ENCODE results near the gene THBS2.
"Not testable (repeated sequence)": the region's sequence is repeated elsewhere in the genome, so short reads cannot be mapped to it uniquely, and the experiment has no call there.

The THBS2 gene

DNA sequence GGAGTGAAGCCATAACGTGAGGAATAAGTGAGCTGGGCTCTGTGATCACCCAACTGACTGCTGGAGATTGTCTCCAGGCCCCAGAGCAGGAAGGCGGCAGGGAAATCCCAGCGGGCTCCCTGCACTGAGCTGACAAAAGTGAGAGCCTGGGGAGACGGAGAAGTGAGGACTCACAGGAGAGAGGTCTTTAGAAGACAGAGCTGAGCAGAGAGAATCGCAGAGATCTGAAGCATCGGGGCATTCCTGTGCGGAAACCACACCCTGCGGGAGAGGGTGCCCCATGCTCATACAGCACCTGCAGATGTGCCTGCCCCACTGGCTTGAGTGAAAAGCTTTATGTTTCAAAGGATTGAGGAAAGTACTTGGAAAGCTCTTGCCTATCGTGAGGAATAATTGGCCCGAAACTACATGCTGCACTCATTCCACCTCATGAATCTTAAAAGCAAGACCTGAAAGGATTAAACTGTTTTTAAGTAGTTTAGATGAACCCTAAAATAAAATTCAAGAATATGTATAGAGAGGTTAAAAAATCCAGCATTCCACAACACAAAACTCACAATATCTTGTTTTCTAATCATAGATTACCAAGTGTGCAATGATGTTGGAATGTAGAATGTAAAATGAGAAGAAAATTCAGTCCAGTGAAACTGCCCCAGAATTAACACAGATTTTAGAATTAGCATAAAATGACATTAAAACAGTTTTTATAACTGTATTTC is 17.7 kb upstream of the THBS2 start:
- no peak for DNase-seq

- DNase-seq: not testable (repeated sequence)
Measured at GRCh38 chr6:169270077-169270380, 16.4 kb upstream of the THBS2 start.

- no peak for DNase-seq
Measured at GRCh38 chr6:169269180-169270076, 15.8 kb upstream of the THBS2 start.

- DNase-seq: no peak
Measured at GRCh38 chr6:169268276-169268675, 14.6 kb upstream of the THBS2 start.

DNA sequence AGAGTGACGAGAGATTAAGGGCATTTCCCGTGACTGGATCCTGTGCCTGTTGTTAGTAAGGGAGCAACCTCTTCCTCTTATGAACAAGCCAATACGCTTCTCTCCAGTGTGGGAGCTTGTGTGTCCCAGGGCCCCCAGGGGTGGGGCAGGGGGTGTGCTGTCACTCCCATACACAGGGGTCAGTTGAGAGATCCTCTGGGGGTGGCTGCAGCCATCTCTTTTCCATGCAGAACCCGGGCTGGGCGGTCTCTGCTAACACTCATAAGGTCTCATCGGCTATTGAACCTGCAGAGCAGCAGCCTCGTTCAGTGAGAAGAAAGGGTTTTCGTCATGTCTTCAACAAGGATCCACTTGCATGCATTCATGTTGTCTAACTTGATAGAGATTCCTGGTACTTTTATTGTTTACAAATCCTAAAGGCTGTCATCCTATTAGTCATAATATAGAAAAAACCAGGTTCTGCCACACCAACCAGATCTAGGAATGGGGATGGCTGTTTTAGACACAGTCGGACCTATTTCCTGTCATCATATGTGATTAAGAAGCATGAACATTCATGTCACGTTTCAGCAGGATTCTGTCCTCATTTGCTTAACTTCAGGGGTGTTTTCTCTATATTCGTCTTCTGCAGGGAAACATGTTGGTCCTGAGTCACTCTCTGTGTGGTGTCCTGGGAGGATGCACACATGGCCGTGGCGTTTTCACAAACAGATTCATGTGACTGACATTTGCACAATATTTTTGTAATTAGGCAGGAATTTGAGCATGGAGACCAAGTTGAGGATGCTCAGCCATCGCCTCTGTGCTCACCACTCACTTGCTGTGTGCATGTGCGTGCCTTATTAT is 13.3 kb upstream of the THBS2 start:
- DNase-seq: no peak

DNA sequence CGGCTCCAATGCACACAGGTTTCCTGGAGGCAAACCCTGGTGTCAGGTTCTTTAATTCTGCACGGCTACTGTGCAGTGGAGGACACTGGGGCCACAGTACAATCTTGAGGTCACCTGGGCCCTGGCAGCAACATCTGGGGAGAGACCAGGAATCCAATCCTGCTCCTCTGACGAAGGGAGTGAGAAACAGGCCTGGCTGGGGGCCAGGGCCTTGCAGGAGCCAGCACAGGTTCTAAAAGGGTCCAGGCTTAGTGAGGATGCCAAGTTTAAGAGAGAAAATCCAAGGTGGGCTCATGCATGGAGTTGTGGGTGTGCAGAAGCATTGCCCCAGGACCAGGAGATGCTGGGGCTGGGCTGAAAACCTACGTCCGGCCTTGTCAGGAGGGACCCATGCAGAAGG is 12.6 kb upstream of the THBS2 start:
- no peak for DNase-seq

DNA sequence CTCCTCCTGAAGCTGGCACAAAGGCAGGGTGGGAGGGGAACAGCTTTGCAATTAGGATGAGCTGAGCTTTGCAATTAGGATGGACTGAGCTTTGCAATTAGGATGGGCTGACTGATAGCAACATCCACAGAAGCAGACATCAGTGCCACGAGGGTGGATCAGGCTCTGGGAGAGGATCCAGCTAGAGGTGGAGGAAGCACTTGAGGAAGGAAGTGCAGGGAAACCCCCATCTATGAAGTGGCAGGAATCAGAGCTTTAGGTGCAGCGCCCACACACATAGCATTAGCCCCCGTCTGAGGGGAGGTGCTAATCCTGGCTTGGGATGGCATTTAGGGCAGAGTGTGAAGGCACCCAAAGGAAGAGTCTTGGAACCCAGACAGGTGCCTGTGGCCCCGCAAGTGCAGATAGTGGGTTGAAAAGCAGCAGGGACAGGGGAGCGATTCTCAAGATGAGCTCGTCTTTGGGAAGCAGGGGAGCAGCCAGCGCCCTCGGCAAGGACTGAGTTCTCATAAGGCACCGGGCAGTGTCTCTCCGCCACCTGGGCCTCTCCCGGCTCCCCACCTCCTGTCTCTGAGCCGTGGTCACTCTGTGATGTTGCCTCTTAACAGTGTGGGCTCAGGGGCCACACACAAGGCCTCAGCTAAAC is 12.0 kb upstream of the THBS2 start:
- DNase-seq: no peak

- no peak for DNase-seq
Measured at GRCh38 chr6:169263836-169264608, 10.4 kb upstream of the THBS2 start.

GRCh38 chr6:169263374-169263773 is 9.7 kb upstream of the THBS2 start:
- DNase-seq: no peak

- DNase-seq: not testable (repeated sequence)
Measured at GRCh38 chr6:169262602-169263001, 9.0 kb upstream of the THBS2 start.

DNA sequence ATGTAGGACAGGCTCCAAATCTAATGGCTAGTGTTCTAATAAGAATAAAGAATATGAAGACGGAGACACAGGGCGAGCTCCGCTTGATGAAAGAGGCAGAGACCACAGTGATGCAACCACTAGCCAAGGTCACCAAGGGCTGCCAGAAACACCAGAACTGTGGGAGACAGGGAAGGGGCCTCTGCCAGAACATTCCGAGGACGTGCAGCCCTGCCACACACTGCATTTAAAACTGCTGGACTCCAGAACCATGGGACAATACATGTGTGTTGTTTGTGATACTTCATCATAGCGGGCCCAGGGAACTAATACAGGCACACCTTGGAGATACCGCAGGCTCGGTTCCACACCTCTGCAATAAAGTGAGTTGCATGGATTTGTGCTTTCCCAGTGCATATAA is 2.9 kb upstream of the THBS2 start:
- no peak for DNase-seq

DNA sequence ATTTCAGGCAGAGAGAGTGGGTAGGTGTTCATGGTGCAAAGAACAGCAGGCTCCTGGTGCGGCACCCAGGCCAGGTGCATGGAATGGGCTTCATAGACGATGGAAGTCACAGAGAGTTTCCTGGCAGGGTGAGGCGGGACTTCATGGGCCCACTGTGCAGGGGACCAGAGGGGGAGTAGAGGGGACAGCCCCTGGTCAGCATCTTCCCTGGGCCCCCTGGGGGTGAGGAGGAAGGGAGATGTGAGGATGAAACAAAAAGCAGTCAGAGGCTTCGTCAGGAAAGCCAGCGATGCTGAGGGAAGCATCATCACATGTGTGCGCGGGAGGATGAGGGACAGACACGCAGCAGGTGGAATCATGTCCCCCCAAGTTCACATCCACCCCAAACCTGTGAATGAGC is 2.4 kb upstream of the THBS2 start:
- no peak for DNase-seq

DNA sequence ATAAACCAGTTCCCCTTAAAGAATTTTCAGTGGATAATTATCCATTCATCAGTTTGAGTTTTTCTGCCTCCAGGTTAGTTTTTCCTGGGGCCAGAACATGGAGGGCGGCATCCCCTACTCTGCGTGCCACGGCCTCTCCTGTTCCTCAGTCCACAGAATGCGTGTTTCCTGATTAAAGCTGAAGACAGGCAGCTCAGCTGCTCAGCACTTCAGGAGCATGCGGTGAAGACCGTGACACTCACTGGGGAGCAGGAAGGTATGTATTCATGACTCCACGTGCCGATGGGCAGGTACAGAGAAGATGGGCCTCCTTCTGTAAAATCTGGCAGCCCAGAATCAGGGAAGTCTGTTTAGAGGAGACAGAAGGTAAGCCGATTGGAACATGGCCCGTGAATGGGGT is 2.0 kb upstream of the THBS2 start:
- DNase-seq: no peak

GRCh38 chr6:169254456-169255316 is 1.0 kb upstream of the THBS2 start:
- DNase-seq: no peak

GRCh38 chr6:169252505-169253189 is 999 bp downstream of the THBS2 start:
- no peak for DNase-seq

DNA sequence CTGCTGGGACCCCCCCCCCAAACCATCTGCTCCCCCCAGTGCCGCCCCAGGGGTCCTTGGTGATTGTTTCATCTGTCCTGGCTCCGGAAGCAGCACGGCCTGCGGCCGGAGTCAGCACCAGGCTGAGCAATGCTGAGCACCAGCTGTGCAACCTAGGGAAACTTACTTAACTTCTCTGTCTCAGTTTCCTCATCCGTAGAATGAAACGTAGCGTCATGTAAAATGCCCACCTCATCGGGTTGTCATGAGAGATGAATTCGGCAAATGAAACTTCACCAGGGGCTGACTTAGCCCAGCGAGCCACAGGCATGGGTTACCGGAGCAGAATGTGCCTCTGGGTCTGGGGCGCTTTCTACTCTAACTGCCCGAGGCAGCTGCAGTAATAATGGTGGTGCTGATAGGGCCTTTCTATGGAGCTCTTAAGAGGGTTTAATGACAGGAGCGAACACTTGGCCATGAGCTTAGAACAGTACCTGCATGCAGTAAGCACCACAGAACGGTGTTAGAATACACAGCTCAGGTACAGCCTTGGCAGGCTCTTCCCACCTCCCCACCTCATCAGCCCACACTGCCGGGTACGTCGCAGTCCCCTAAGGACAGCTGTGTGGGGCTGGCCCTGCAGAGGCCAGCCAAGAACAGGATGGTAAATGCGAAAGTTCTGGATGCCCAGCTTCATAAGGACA is 1.7 kb downstream of the THBS2 start:
- DNase-seq: no peak

DNA sequence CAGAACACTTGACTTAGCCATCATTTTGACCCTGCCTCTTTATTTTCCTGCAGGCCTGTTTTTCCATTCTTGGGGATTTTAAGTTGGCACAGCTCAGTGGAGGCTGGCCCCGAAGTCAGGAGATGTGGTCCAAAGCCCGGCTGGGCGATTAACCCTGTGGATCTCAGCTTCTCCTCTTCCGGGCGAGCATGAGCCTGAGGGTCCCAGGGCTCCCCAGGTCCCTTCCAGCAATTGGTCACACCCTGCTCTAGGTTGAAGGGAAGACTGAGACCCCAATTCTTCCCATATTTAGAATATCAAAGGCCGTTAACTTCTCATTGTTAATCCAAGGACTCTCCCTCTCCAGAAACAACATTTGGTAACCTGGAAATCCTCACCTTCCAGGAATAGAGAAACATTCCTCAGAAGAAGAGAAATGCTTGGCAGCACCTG is 2.3 kb downstream of the THBS2 start:
- no peak for DNase-seq

GRCh38 chr6:169250660-169251059 is 3.0 kb downstream of the THBS2 start:
- no peak for DNase-seq

- no peak for DNase-seq
Measured at GRCh38 chr6:169249057-169249456, 4.6 kb downstream of the THBS2 start.

DNA sequence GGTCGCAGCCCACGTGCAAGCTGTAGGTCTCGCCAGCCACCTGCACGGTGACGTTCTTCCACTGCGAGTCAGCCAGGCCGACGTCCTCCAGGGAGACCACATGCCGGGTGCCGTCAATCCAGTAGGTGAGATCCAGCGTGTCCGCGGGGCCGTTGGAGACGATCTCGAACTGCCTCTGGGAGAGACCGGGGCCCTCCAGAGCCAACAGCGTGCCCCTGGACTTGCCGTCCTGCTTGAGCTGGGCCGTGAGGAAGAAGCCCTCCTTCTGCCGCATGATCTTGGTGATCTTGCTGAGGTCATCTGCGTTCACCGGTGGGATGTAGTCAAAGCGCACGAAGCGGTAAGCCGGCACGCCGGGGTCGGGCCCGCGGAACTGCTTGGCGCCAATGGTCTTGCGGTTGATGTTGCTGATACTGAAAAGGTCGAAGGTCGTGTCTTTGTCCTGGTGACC is 5.1 kb downstream of the THBS2 start:
- no peak for DNase-seq
